GM19035 (cell line): ENCODE data around the gene KAZN.
"Not testable (repeated sequence)": the region's sequence is repeated elsewhere in the genome, so short reads cannot be mapped to it uniquely, and the experiment has no call there.

Experiments used
- ATAC-seq: cut with Tn5 transposase; IDR thresholded peaks from one replicate; pipeline ENCODE4 v1.9.1; 2021; ENCODE audit not compliant: unreplicated experiment

The KAZN gene

GRCh38 chr1:15115542-15116330 is 517.3 kb downstream of the KAZN start:
- no peak for ATAC-seq

GRCh38 chr1:15116966-15117365 is 518.5 kb downstream of the KAZN start:
- no peak for ATAC-seq

- no peak for ATAC-seq
Observed at GRCh38 chr1:15117671-15118325, 519.3 kb downstream of the KAZN start.

- ATAC-seq, result no peak
Observed at GRCh38 chr1:15118579-15118978, 520.1 kb downstream of the KAZN start.

- ATAC-seq, result no peak
Observed at GRCh38 chr1:15120251-15120945, 521.9 kb downstream of the KAZN start.

GRCh38 chr1:15122331-15122730 is 523.8 kb downstream of the KAZN start:
- no peak for ATAC-seq

- ATAC-seq, result no peak
Observed at GRCh38 chr1:15123270-15123669, 524.8 kb downstream of the KAZN start.

GRCh38 chr1:15123925-15124324 is 525.4 kb downstream of the KAZN start:
- no peak for ATAC-seq

- no peak for ATAC-seq
Observed at GRCh38 chr1:15124362-15125100, 526.0 kb downstream of the KAZN start.

GRCh38 chr1:15125101-15125745 is 526.7 kb downstream of the KAZN start:
- ATAC-seq, result no peak

- ATAC-seq, result no peak
Observed at GRCh38 chr1:15128077-15128476, 529.6 kb downstream of the KAZN start.

GRCh38 chr1:15128520-15129313 is 530.2 kb downstream of the KAZN start:
- ATAC-seq, result no peak

GRCh38 chr1:15129944-15130343 is 531.5 kb downstream of the KAZN start:
- ATAC-seq, result no peak

- no peak for ATAC-seq
Observed at GRCh38 chr1:15130607-15131006, 532.1 kb downstream of the KAZN start.

GRCh38 chr1:15132965-15133364 is 534.5 kb downstream of the KAZN start:
- ATAC-seq, result no peak

- ATAC-seq, result no peak
Observed at GRCh38 chr1:15134285-15134684, 535.8 kb downstream of the KAZN start.

GRCh38 chr1:15135604-15136003 is 537.1 kb downstream of the KAZN start:
- ATAC-seq, result not testable (repeated sequence)

- no peak for ATAC-seq
Observed at GRCh38 chr1:15137809-15138208, 539.3 kb downstream of the KAZN start.

GRCh38 chr1:15139654-15140350 is 541.3 kb downstream of the KAZN start:
- ATAC-seq, result no peak
